Measurements from ENCODE around the gene ST3GAL3. TPM values are rescaled to one million over a fixed set of nuclear protein-coding genes. Genes with fewer than 3 reads are reported as not detected.

The ST3GAL3 gene
- polyA plus RNA-seq, 1 of the 3 experiments (the other 2 are of a cell fraction) = 20.6 TPM

- TF ChIP-seq JUND (IDR thresholded peaks at IDR 0.05) (no peak), CHD2 (IDR thresholded peaks at IDR 0.05; ENCODE audit: low read length, partially characterized antibody) (no peak), TEAD4 (IDR thresholded peaks at IDR 0.05; ENCODE audit: borderline replicate concordance, insufficient read depth) (no peak), MAX (IDR thresholded peaks at IDR 0.05; ENCODE audit: low read depth) (no peak), FOXJ3 (CRISPR knock-in tag; IDR thresholded peaks at IDR 0.05) (no peak), MXI1 (IDR thresholded peaks at IDR 0.05; ENCODE audit: low read depth, low read length) (no peak), ZBTB33 (IDR thresholded peaks at IDR 0.05; ENCODE audit: borderline replicate concordance, low read depth) (no peak), EP300 (IDR thresholded peaks at IDR 0.05; ENCODE audit: borderline replicate concordance in 1 of 2, low read depth in 1 of 2, low read length in 1 of 2) (no peak), PBX3 (IDR thresholded peaks at IDR 0.05) (no peak), EZH2phosphoT487 (IDR thresholded peaks at IDR 0.05; ENCODE audit: borderline replicate concordance, low read depth) (no peak), RXRA (IDR thresholded peaks at IDR 0.05; ENCODE audit: borderline replicate concordance, low read depth) (no peak)
- DNase-seq = no peak
- POLR2A ChIA-PET = no interaction called here
Measured at GRCh38 chr1:43925846-43926245, 218.5 kb downstream of the ST3GAL3 start.

GRCh38 chr1:43930168-43930948 lies 223.0 kb downstream of the ST3GAL3 start:
- Histone ChIP-seq H3K4me3 (ENCODE audit: low read depth in 2 of 2, low read length in 1 of 2) (no peak overlapping the region), H3F3A (replicated peaks; ENCODE audit: insufficient read depth) (no peaks in the 10 kb centered on the region), H3K9ac (no peak overlapping the region), H3K9me2 (no peaks in the 10 kb centered on the region), H3K27ac (ENCODE audit: low read depth in 2 of 2, low read length in 1 of 2) (no peak overlapping the region), H3K36me3 (replicated peaks in 1 of 2; ENCODE audit: control insufficient read depth in 1 of 2, insufficient read depth in 2 of 2, low read length in 1 of 2) (peaks cover 2 to 11% of the 10 kb centered on the region in 2 experiments), H3K9me3 (no peaks in the 10 kb centered on the region), H3K4me1 (ENCODE audit: control insufficient read depth in 1 of 2, insufficient read depth in 2 of 2, low read depth in 1 of 2, low read length in 1 of 2) (peaks cover 0 to 3% of the 10 kb centered on the region in 2 experiments; a peak in 2 of 4 replicates), H3K27me3 (ENCODE audit: insufficient read depth) (no peaks in the 10 kb centered on the region), H3K4me2 (no peak overlapping the region), H4K20me1 (ENCODE audit: insufficient read depth) (no peaks in the 10 kb centered on the region), H3K79me2 (ENCODE audit: insufficient read depth) (no peaks in the 10 kb centered on the region), H2AFZ (ENCODE audit: low read depth) (no peak overlapping the region)
- DNase-seq = no peak
- ChIA-PET POLR2A (no interaction called here), CTCF (interaction anchor here (0.7 to 15.4 kb wide), 6 partner anchors 12 to 334 kb away, joined by 3 to 533 read pairs (median 4); no protein-coding TSS in a partner anchor)
- TF ChIP-seq MEF2A (IDR thresholded peaks at IDR 0.05; ENCODE audit: borderline replicate concordance, low read depth) (no peak), RAD21 (IDR thresholded peaks at IDR 0.05; ENCODE audit: low read length) (peak; percentile 28; the same call in 1 of the 2 replicates), SMC3 (IDR thresholded peaks at IDR 0.05; ENCODE audit: low read depth, low read length) (0 out of 2 replicates have a peak, but pooled peaks have one; percentile 15), CTCF (IDR thresholded peaks at IDR 0.05) (peak; percentile 47), MXI1 (IDR thresholded peaks at IDR 0.05; ENCODE audit: low read depth, low read length) (no peak), RFX5 (IDR thresholded peaks at IDR 0.05; ENCODE audit: low read length) (no peak), YY1 (IDR thresholded peaks at IDR 0.05; ENCODE audit: low read depth) (no peak), SIN3A (IDR thresholded peaks at IDR 0.05; ENCODE audit: borderline replicate concordance, low read depth, low read length) (no peak)
- WGBS (ENCODE audit: low lambda C conversion rate) = 98% methylated on average over 4 of the region's 10 CpGs

More at GRCh38 chr1:43925846-43926245, 218.5 kb downstream of the ST3GAL3 start:
- H3K9me2 ChIP-seq = no peaks in the 10 kb centered on the region
- H3K27ac ChIP-seq (ENCODE audit: low read depth in 2 of 2, low read length in 1 of 2) = no peak overlapping the region
- CTCF ChIA-PET = interaction anchor here (1.2 to 4.6 kb wide), 3 partner anchors 9 to 21 kb away, joined by 4 to 31 read pairs (median 4); partner anchors contain the start of gene IPO13
- no peaks in the 10 kb centered on the region for H3K27me3 ChIP-seq (ENCODE audit: insufficient read depth)
- no peak overlapping the region for H3K9ac ChIP-seq
- H3F3A ChIP-seq (replicated peaks; ENCODE audit: insufficient read depth) = peaks cover 3% of the 10 kb centered on the region
- H3K4me3 ChIP-seq (ENCODE audit: low read depth in 2 of 2, low read length in 1 of 2) = no peak overlapping the region
- no peak overlapping the region for H2AFZ ChIP-seq (ENCODE audit: low read depth)
- peaks cover 2 to 11% of the 10 kb centered on the region in 2 experiments for H3K36me3 ChIP-seq (replicated peaks in 1 of 2; ENCODE audit: control insufficient read depth in 1 of 2, insufficient read depth in 2 of 2, low read length in 1 of 2)
- no peaks in the 10 kb centered on the region for H4K20me1 ChIP-seq (ENCODE audit: insufficient read depth)
- no peak overlapping the region for H3K4me2 ChIP-seq
- H3K9me3 ChIP-seq = no peaks in the 10 kb centered on the region
- no peaks in the 10 kb centered on the region; a peak in 1 of 4 replicates for H3K4me1 ChIP-seq (ENCODE audit: control insufficient read depth in 1 of 2, insufficient read depth in 2 of 2, low read depth in 1 of 2, low read length in 1 of 2)
- 97% methylated on average over 9 of the region's 9 CpGs for WGBS (ENCODE audit: low lambda C conversion rate)
- no peaks in the 10 kb centered on the region for H3K79me2 ChIP-seq (ENCODE audit: insufficient read depth)

Measured in SK-N-SH (cell line).